Measurements from ENCODE around the gene CCNL1. TPM values are rescaled to one million over a fixed set of nuclear protein-coding genes. Genes with fewer than 3 reads are reported as not detected.
A peak's percentile ranks its signal among the peaks of the same experiment; 100 is the strongest.

CCNL1 gene
- total RNA-seq, 1 experiment from 2014 or later = 118 TPM

- in situ Hi-C loops (cut with HindIII; ENCODE audit: low pct_unique_long_range_greater_than_20kb, low sequenced_read_pairs) = no loop called here
- Histone ChIP-seq H3K27me3 (ENCODE audit: control insufficient read depth, insufficient read depth, low read length) (no peaks in the 10 kb centered on the region), H3K27ac (ENCODE audit: low read length) (no peak overlapping the region), H3K4me1 (ENCODE audit: control insufficient read depth, insufficient read depth, low read length) (no peaks in the 10 kb centered on the region; the same call in 1 of the 2 replicates), H3K9me3 (ENCODE audit: control insufficient read depth, insufficient read depth, low read depth, low read length) (no peaks in the 10 kb centered on the region), H3K36me3 (ENCODE audit: control insufficient read depth, insufficient read depth, low read length) (peaks cover 36% of the 10 kb centered on the region), H3K4me3 (ENCODE audit: low read depth in 2 of 2, low read length in 2 of 2) (no peak overlapping the region)
- intact Hi-C loops (cut with micrococcal nuclease; ENCODE audit: unreplicated experiment) = no loop called here
- CTCF ChIA-PET = no interaction called here
- DNase-seq (ENCODE audit: low read depth, low spot score) (no peak), ATAC-seq (no peak)
- TF ChIP-seq TCF7L2 (IDR thresholded peaks at IDR 0.05; ENCODE audit: low read depth, low read length) = no peak
- TF ChIP-seq, protein P1, sequence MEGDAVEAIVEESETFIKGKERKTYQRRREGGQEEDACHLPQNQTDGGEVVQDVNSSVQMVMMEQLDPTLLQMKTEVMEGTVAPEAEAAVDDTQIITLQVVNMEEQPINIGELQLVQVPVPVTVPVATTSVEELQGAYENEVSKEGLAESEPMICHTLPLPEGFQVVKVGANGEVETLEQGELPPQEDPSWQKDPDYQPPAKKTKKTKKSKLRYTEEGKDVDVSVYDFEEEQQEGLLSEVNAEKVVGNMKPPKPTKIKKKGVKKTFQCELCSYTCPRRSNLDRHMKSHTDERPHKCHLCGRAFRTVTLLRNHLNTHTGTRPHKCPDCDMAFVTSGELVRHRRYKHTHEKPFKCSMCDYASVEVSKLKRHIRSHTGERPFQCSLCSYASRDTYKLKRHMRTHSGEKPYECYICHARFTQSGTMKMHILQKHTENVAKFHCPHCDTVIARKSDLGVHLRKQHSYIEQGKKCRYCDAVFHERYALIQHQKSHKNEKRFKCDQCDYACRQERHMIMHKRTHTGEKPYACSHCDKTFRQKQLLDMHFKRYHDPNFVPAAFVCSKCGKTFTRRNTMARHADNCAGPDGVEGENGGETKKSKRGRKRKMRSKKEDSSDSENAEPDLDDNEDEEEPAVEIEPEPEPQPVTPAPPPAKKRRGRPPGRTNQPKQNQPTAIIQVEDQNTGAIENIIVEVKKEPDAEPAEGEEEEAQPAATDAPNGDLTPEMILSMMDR (IDR thresholded peaks at IDR 0.05) = no peak
- peak; percentile 38; the same call in 1 of the 2 replicates for TF ChIP-seq POLR2AphosphoS5 (IDR thresholded peaks at IDR 0.05; ENCODE audit: low read depth, low read length)
- POLR2A ChIA-PET = no interaction called here
- no TSS peak for BruUV-seq (replicated peaks)
Observed at GRCh38 chr3:157142315-157142714, 17.6 kb downstream of the CCNL1 start.

- DNase-seq (ENCODE audit: low read depth, low spot score) (no peak), ATAC-seq (no peak)
- Histone ChIP-seq H3K27ac (ENCODE audit: low read length) (no peak overlapping the region), H3K27me3 (ENCODE audit: control insufficient read depth, insufficient read depth, low read length) (no peaks in the 10 kb centered on the region), H3K4me1 (ENCODE audit: control insufficient read depth, insufficient read depth, low read length) (peaks cover 10% of the 10 kb centered on the region; the same call in 1 of the 2 replicates), H3K36me3 (ENCODE audit: control insufficient read depth, insufficient read depth, low read length) (peaks cover 15% of the 10 kb centered on the region), H3K9me3 (ENCODE audit: control insufficient read depth, insufficient read depth, low read depth, low read length) (no peaks in the 10 kb centered on the region), H3K4me3 (ENCODE audit: low read depth in 2 of 2, low read length in 2 of 2) (no peak overlapping the region)
- intact Hi-C loops (cut with micrococcal nuclease; ENCODE audit: unreplicated experiment) (loop anchor here (5.0 to 10.0 kb wide), 4 partner anchors 588 to 1145 kb away; no protein-coding TSS in a partner anchor), in situ Hi-C loops (cut with HindIII; ENCODE audit: low pct_unique_long_range_greater_than_20kb, low sequenced_read_pairs) (no loop called here)
- CTCF ChIA-PET = interaction anchor here (0.7 kb wide), 3 partner anchors 413 to 1650 kb away, joined by 3 to 5 read pairs (median 4); no protein-coding TSS in a partner anchor
- POLR2A ChIA-PET = no interaction called here
- TF ChIP-seq, protein P1 (IDR thresholded peaks at IDR 0.05) = no peak
- TF ChIP-seq POLR2AphosphoS5 (IDR thresholded peaks at IDR 0.05; ENCODE audit: low read depth, low read length) = no peak
- no TSS peak for BruUV-seq (replicated peaks)
Observed at GRCh38 chr3:157139938-157140534, 19.9 kb downstream of the CCNL1 start.

DNA sequence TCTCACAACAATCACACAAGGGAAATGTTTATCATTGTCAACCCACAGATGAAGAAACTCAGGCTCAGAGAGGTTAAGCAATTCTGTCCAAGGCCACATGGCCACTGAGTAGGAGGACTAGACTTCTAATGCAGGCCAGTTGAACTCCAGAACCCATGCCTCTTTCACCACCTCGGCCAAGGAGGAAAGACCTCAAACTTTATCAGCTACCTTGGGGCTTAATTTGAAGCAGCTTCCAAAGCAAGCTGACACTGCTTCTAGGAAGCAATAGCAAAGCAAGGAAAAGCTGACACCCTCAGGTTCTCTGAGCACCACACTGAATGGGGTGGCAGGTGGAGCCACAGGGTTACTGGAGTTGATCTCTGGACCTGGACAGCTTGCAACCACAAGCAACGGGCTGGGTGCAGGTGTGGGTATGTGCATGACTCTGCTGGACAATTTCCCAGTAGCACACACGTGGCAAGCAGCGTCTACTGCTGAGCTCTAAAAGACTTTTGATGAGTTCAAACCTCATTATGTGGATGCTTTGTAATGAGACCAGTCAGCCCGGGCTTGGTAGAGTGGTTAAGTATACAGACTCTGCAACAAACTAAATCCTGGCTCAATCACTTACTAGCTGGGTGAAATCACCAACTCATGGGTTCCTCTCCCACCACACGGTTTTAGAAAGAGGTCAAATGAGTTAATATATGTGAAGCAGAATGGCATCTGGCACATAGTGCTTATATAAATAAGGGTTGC lies 23.1 kb downstream of the CCNL1 start:
- H3K9me3 ChIP-seq (ENCODE audit: control insufficient read depth, insufficient read depth, low read depth, low read length) = no peaks in the 10 kb centered on the region
- peaks cover 17% of the 10 kb centered on the region; the same call in 1 of the 2 replicates for H3K4me1 ChIP-seq (ENCODE audit: control insufficient read depth, insufficient read depth, low read length)
- ChIA-PET POLR2A (no interaction called here), CTCF (interaction anchor here (0.5 to 1.6 kb wide), 4 partner anchors 48 to 1126 kb away, joined by 3 to 4 read pairs (median 3); no protein-coding TSS in a partner anchor)
- no peak overlapping the region for H3K4me3 ChIP-seq (ENCODE audit: low read depth in 2 of 2, low read length in 2 of 2)
- no peak for TF ChIP-seq TCF7L2 (IDR thresholded peaks at IDR 0.05; ENCODE audit: low read depth, low read length)
- TF ChIP-seq, protein P1 (IDR thresholded peaks at IDR 0.05) = no peak
- TF ChIP-seq REST (IDR thresholded peaks at IDR 0.05; ENCODE audit: insufficient read depth in 1 of 2, low read depth in 2 of 2, low read length in 1 of 2) = no peak
- TF ChIP-seq POLR2AphosphoS5 (IDR thresholded peaks at IDR 0.05; ENCODE audit: low read depth, low read length) = no peak
- TF ChIP-seq SIN3A (IDR thresholded peaks at IDR 0.05; ENCODE audit: borderline replicate concordance, insufficient read depth, low read depth, low read length) = no peak
- no peaks in the 10 kb centered on the region for H3K27me3 ChIP-seq (ENCODE audit: control insufficient read depth, insufficient read depth, low read length)
- ATAC-seq (no peak), DNase-seq (ENCODE audit: low read depth, low spot score) (no peak)
- no peak overlapping the region; the same call in 1 of the 2 replicates for H3K27ac ChIP-seq (ENCODE audit: low read length)
- intact Hi-C loops (cut with micrococcal nuclease; ENCODE audit: unreplicated experiment) (loop anchor here (5.0 to 10.0 kb wide), 4 partner anchors 585 to 1142 kb away; no protein-coding TSS in a partner anchor), in situ Hi-C loops (cut with HindIII; ENCODE audit: low pct_unique_long_range_greater_than_20kb, low sequenced_read_pairs) (no loop called here)
- BruUV-seq (replicated peaks) = no TSS peak
- H3K36me3 ChIP-seq (ENCODE audit: control insufficient read depth, insufficient read depth, low read length) = no peaks in the 10 kb centered on the region

Data from Panc1 (cell line).